A549 treated with dexamethasone at 1 μM for 4 hours (cell line): ENCODE results near the gene EEIG1. TPM values are rescaled to one million over a fixed set of nuclear protein-coding genes. Genes with fewer than 3 reads are reported as not detected.

Source experiments
- total RNA-seq: library from RNA; stranded (reverse); fragments of 200-300 nt; extraction: Qiagen RNA extraction; gene quantifications from 5 replicates; pipeline ENCODE4 v1.2.3, GENCODE V29; 2022

Gene EEIG1
- 32.2 to 51.9 TPM (median 43.0 TPM) in 5 replicates for total RNA-seq

DNA sequence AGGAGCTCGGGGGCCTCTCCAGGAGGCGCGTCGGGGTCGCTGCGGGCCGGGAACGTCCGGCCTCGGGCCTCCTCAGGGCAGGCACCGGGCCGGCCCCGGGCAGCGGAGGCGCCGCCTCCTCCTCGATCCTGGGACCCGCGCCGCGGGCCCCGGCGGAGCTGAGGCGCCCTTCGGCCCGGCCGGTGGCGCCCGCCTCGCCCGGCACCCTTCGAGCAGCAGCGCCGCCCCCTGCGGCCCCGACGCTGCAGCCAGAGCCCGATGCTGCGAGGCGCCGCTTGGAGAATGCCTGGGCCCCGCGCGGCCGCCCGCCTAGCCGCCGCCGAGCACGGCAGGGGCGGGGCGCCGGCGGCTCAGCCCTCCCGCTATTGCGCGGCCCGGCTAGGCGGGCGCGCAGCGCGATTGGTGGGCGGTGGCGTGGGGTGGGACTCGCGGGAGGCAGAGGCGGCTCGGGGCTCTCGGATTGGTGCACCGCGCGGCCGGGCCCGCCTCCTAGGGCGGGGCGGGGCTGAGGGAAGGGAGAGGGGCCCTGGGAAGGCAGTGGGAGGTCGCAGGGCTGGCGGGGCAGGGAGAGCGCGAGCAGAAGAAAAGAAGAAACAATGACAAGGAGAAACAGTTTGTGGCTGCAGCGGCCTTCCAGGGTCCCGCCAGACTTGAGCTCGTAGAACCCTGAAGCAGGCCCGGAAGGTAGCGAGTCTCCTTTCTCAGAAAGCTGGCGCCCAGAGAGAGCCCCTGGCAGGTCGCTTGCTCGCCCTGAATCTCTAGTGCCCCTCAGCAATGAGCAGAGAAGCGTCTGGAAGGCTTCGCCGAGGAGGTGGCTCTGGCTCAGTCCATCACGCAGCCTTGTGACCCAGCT, at the start of gene EEIG1:
Gene EEIG1, minus strand, starts transcription at position 284 of the 853 bp plus-strand sequence. CDS start 852 bp downstream, outside the sequence.

DNA sequence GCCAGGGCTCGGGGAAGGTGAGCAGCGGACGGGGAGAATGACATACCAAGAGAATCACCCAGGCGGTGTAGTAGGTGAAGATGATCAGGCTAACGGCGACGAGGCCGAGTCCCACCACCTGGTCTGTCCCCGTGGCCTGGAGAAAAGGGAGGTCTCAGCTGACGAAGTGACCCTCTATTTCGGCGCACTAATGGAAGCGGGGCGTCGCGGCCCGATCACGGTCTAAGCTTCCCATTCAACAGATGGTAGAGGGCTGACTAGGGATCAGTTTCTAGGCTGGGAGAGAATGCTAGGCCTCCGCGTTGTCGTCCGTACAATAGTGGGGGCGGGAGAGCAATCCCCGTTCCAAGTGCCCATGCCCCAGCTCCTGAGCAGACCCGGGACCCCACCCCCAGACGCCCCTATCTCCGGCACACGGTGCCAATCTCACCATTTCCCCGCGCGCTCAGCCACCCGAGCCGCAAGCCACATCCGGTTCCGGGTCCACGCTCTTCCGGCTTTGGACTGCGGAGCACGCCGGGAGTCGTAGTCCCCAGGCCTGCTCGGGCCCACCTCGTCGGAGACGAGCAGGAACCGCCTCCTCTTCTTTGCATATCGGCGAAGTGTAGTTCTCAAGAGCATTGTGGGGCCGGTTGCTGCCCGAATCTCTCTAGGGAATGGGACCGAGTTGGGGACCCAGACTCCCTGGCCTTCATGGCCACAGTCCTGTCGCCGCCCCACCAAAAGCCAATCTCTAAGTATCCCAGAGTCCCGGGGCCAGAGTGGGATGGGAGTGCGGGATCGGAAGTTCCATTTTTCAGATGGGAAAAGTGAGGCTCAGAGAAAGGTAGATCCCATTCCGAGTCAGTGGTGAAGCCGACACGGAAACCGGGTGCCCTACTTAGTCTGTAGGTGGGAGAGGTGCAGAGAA, 43.1 kb downstream of the EEIG1 start, which contains the start of gene DPM2:
Gene DPM2, minus strand, starts transcription at position 467 of the 910 bp plus-strand sequence. Its CDS starts 34 bp downstream, at position 433.

Other genes starting within 250 kb of the EEIG1 start
- gene TOR2A, start 245.7 kb downstream of the EEIG1 start, total RNA-seq, result 10.5 to 15.8 TPM (median 15.2 TPM) in 5 replicates
- gene SH2D3C, start 202.3 kb downstream of the EEIG1 start, total RNA-seq, result 0.06 to 0.13 TPM (median 0.06 TPM) in 3 of 5 replicates, not detected in the others
- 42.0 to 50.0 TPM (median 43.1 TPM) in 5 replicates for gene CDK9, start 195.0 kb downstream of the EEIG1 start, total RNA-seq
- 41.2 to 53.8 TPM (median 48.2 TPM) in 5 replicates for gene FPGS, start 178.1 kb downstream of the EEIG1 start, total RNA-seq
- gene ENG, start 126.3 kb downstream of the EEIG1 start, total RNA-seq, result 0.07 to 0.16 TPM (median 0.09 TPM) in 5 replicates
- gene AK1, start 103.3 kb downstream of the EEIG1 start, total RNA-seq, result 41.1 to 85.2 TPM (median 75.6 TPM) in 5 replicates
- 19.3 to 24.9 TPM (median 21.5 TPM) in 5 replicates for gene ST6GALNAC6, start 81.4 kb downstream of the EEIG1 start, total RNA-seq
- gene ST6GALNAC4, start 63.9 kb downstream of the EEIG1 start, total RNA-seq, result 9.3 to 19.4 TPM (median 16.2 TPM) in 5 replicates
- 1.2 to 2.0 TPM (median 1.6 TPM) in 5 replicates for gene PIP5KL1, start 50.2 kb downstream of the EEIG1 start, total RNA-seq
- 35.5 to 42.3 TPM (median 41.1 TPM) in 5 replicates for gene DPM2, start 43.1 kb downstream of the EEIG1 start, total RNA-seq
- 4.9 to 8.2 TPM (median 7.3 TPM) in 5 replicates for gene NAIF1, start 86.3 kb upstream of the EEIG1 start, total RNA-seq
- gene SLC25A25, start 87.2 kb upstream of the EEIG1 start, total RNA-seq, result 7.0 to 8.3 TPM (median 7.7 TPM) in 5 replicates
- 72.5 to 107 TPM (median 99.1 TPM) in 5 replicates for gene PTGES2, start 146.7 kb upstream of the EEIG1 start, total RNA-seq
- gene LCN2, start 168.5 kb upstream of the EEIG1 start, total RNA-seq, result 2.8 to 7.2 TPM (median 3.2 TPM) in 5 replicates
- gene BBLN, start 179.3 kb upstream of the EEIG1 start, total RNA-seq, result 37.1 to 68.4 TPM (median 58.2 TPM) in 5 replicates
- gene CIZ1, start 210.6 kb upstream of the EEIG1 start, total RNA-seq, result 65.3 to 106 TPM (median 101 TPM) in 5 replicates
- 62.4 to 106 TPM (median 95.8 TPM) in 5 replicates for gene DNM1, start 222.4 kb upstream of the EEIG1 start, total RNA-seq